ENCODE results near the gene DTWD1.
"Not testable (repeated sequence)": the region's sequence is repeated elsewhere in the genome, so short reads cannot be mapped to it uniquely, and the experiment has no call there.

Gene DTWD1

DNA sequence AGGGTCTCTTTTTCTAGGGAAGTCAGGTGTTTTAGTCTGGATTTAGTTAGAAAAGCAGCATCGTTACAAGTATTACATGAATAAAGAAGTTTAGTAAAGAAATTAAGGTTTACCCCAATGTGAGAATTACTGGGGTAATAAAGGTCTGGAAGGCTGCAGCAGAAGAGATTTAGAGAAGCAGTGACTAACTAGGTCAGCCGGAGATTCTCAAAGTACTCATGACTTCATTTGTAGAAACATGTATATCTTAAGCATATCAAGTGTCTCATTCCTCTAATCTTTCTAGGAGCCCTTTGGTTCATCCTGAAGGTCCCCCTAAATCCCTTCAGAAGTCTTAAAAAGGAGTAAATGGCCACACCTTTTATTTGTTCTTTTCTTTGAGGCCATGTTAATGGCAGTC, 26.0 kb downstream of the DTWD1 start:
- DNase-seq, result no peak

- no peak for DNase-seq
Observed at GRCh38 chr15:49649987-49650386, 29.1 kb downstream of the DTWD1 start.

DNA sequence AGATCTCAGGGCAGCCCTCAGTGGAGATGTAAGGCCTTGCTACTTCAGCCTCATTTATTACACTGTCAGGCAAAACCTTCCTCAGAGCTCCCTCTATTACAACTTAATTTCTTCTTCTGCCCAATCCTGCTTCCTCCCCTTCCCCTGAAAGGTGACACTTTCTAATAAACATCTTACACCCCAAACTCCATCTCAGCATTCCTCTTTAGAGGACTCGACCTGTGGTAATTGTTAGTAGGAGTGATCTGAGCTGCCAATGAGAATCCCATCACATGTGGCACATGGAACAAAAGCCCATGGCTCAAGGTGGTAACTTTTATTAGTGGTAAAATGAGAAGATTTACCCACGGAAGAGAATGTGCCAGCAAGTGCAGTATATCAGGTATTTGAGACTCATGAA, 29.8 kb downstream of the DTWD1 start:
- no peak for DNase-seq

DNA sequence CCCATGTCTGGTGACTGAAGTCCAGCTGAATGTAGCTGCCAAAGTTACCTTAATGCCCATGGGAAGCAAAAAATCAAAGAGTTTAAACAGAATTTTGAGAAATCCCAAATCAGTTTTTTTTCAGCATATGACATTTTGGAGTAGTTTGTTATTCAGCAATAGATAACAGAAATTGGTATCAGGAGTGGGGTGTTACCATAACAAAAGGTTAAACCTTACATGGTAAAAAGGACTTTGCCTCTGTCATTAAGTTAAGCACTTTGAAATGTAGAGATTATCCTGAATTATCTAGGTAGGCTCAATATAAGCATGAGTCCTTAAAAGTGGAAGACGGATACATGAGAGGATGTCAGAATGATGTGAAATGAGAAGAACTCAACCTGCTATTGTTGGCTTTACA, 32.1 kb downstream of the DTWD1 start:
- DNase-seq, result no peak

- DNase-seq, result no peak
Observed at GRCh38 chr15:49656734-49657133, 35.9 kb downstream of the DTWD1 start.

DNA sequence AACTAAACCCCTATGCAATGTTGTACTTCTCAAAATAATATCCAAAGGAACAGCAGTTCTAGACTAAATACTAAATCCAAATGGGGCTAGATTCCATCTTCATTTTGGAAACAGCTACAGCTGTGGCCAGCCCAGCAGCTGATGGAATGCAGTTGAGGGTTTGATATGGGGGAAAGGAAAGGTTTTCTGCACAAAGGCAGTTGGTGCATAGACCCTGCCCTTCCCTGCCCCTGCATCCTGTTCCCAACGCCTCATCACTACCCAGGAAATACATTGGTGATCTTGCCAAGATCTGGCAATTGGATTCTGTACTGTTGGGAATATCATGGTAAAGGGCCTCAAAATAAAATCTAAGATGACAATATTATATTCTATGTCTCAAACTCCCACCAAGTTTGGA, 43.9 kb downstream of the DTWD1 start:
- no peak for DNase-seq

DNA sequence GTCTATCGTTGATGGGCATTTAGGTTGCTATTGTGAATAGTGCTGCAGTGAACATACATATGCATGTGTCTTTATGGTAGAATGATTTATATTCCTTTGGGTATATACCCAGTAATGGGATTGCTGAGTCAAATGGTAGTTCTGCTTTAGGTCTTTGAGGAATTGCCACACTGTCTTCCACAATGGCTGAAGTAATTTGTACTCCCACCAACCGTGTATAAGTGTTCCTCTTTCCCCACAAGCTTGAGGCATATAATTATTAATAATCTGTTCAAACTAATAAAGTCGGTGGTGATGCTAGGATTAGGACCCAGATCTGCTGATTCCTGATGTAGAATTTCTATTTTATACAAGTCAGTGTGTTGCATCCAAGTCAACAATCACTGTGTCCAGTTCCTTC, 45.6 kb downstream of the DTWD1 start:
- DNase-seq, result not testable (repeated sequence)

DNA sequence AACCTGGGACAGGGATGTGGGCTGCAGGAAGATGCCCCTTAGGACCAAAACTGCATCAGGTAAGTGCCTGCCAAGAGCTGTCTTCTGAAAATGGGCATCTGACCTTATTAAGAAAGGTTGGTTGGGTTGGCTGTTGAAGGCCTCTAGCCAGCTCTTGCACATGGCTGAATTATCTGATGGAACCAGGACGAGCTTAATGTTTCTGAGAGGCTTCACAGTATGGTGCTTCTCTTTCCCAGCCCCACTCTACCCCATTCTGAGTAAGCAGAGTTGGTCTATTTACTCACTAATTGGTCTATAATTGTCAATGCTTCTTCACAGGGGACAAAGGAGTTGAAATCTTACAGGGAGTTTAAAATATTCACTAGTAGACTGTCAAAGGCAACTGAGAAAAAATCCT, 48.4 kb downstream of the DTWD1 start:
- no peak for DNase-seq

GRCh38 chr15:49673861-49674260, 53.0 kb downstream of the DTWD1 start:
- no peak for DNase-seq

DNA sequence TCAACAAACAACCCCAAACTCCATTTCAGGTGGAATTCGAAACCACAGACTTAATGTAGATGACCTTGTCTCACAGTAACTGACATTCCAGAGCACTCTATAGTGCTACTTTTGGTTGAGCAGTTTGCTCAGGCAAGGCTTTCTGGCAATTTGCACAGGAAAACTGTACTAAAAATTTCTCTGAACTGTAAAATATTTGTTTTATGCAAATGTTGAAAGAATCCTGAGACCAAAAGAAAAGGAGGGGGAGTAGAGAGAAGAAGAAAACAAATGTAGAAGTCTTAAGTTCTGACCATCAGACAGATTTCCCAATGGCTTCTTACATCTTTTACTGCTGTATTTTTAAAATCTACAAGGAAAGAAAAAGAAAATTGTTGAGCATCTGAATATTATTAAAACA, 53.5 kb downstream of the DTWD1 start:
- DNase-seq, result no peak

DNA sequence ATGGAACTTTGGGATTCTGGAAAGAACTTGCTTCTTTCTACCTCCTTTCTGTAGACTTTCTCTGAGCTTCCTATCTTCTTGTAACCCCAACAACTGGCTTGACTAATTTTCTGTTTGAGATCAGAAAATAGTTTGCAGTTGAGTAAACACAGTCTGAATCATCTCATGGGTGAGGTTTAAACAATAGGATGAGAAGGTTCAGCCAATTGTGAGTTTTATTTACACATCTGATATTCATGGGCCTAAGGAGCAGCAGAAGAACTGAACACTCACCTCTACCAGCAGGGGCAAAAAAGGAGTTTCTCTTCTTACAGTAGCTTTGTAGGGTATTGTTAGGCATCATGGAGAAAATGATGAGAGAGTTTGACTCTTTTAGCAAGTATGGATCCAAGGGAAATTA, 54.2 kb downstream of the DTWD1 start:
- no peak for DNase-seq

DNA sequence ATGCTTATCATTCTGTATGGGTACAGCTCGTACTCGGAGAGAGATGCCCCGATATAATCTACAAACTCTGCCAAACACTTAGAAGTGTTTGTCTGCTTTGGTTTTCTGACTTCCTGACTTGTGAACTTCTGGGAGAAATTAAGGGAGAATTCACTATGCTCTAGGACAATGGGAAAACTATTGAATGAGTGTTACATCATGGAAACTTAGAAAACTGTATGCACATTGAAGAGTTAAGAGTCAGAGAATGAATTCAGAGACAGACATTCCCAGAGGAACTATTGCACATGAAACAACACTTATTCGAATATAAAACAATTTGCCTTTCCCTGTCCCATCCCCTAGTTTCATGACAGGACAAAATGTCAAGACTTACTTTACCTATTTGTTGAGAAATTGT, 57.8 kb downstream of the DTWD1 start:
- no peak for DNase-seq

DNA sequence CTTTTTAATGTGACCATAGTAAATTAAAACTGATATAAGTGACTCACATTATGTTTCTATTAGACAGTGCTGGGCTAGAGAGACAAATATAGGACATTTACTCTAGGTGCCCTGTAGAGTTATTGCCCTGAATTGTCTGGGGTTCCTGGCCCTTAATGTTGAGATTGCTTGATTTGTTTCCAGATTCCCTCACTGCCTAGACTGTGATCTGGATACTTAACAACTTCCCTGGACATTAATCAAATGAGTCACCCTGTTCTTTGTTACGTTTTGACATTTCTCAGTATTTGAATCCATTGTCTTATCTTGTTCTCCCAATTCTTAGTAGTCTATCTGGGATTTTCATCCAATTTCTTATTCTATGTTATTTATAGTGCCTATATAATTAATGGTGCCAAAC, 65.8 kb downstream of the DTWD1 start:
- no peak for DNase-seq

GRCh38 chr15:49688135-49688790, 67.4 kb downstream of the DTWD1 start:
- DNase-seq, result no peak

DNA sequence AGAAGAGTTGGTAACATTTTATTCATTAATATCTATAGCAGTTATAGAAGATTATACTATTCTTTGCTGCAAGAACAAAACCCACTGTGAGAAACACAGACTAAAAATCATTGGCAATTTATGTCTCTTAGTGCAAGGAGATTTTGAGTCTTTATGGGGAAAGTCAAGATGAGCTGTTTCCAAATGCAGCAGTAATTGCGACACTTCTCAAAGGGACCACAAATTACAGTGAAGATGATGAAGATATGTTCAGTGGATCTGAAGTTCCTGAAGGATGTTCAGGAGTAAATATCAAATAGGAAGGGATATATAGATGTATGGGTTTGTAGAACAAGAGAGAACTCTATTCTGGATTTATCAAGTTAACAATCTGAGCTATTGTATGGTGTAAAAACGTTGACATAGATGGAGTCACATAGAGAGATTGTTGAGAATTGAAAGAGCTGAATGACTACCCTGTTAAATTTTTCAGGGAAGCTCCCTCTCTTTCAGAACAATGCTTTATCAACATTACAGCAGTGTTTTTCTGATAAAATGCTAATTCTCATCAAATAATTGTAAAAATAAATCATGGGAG, 71.8 kb downstream of the DTWD1 start:
- no peak for DNase-seq

- DNase-seq, result no peak
Observed at GRCh38 chr15:49693498-49693897, 72.7 kb downstream of the DTWD1 start.

DNA sequence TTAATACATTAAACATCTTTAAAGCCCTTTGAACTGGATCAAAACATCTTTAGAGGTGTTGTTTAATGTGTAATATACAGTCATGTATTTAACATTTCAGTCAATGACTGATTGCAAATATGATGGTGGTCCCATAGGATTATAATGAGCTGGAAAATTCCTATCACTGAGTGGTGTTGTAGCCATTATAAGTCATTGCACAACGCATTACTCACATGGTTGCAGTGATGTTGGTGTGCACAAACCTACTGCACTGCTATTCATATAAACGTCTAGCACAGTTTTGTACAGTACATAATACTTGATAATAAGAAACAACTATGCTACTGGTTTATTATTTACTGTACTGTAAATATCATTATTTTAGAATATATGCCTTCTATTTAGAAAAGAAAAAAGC, 75.6 kb downstream of the DTWD1 start:
- no peak for DNase-seq

- no peak for DNase-seq
Observed at GRCh38 chr15:49697121-49697520, 76.3 kb downstream of the DTWD1 start.

GRCh38 chr15:49702982-49703381, 82.1 kb downstream of the DTWD1 start:
- not testable (repeated sequence) for DNase-seq
